HG03066 (cell line): ENCODE data around the gene RNU1-1.
"Not testable (repeated sequence)": the region's sequence is repeated elsewhere in the genome, so short reads cannot be mapped to it uniquely, and the experiment has no call there.

Experiments used
- ATAC-seq: cut with Tn5 transposase; IDR thresholded peaks from one replicate; pipeline ENCODE4 v1.9.1; 2021; ENCODE audit warnings: low read depth; ENCODE audit not compliant: unreplicated experiment

RNU1-1 gene

GRCh38 chr1:16525769-16526168, 11.7 kb upstream of the RNU1-1 start:
- not testable (repeated sequence) for ATAC-seq

GRCh38 chr1:16521679-16522078, 7.6 kb upstream of the RNU1-1 start:
- not testable (repeated sequence) for ATAC-seq

GRCh38 chr1:16521288-16521583, 7.2 kb upstream of the RNU1-1 start:
- no peak for ATAC-seq

- not testable (repeated sequence) for ATAC-seq
Measured at GRCh38 chr1:16520435-16521287, 6.6 kb upstream of the RNU1-1 start.

DNA sequence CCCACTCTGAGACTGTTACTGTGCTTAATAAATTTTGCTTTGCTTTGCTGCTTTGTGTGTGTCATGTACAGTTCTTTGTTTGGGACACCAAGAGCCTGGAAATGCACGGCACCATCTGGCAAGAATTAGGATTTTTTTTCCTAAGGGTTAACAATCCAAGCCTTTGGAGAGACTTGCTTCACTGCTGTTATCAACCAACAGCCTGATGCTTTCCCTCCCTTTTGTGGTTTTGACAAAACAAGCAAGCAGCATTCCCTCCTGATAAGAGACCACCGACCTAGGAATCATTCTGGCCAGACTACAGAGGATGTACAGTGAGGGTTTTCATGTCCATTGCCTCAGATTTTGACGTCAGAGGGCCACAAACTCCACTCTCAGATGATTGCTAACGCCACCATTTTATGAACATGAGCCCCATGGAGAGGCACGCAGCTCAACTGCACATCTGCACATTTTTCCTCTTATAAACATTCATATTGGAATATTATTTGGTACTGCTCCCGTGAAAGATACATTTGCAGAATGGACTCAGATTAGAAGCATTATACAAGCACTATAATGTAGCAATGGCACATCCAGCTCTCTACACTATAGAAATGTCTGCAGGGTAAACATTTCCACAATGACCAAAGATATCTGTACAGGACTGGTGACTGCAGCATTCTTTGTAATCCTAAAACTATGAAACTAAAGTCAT, 5.3 kb upstream of the RNU1-1 start:
- ATAC-seq: not testable (repeated sequence)

DNA sequence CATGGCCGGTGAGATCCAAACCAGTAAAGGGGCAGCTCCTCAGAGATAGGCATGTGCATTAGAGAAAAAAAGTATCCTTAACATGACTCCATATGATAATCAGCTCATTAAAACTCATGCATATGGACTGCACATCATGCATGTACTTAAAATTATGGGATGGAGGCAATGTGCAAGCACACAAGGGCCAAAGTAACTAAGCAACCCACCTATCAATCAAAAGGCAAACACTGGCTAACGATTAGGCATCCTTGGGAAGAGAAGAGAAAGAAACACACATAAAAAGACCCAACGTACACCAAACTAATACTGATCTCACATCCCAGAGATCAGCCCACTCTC, 4.8 kb upstream of the RNU1-1 start:
- ATAC-seq: not testable (repeated sequence)

DNA sequence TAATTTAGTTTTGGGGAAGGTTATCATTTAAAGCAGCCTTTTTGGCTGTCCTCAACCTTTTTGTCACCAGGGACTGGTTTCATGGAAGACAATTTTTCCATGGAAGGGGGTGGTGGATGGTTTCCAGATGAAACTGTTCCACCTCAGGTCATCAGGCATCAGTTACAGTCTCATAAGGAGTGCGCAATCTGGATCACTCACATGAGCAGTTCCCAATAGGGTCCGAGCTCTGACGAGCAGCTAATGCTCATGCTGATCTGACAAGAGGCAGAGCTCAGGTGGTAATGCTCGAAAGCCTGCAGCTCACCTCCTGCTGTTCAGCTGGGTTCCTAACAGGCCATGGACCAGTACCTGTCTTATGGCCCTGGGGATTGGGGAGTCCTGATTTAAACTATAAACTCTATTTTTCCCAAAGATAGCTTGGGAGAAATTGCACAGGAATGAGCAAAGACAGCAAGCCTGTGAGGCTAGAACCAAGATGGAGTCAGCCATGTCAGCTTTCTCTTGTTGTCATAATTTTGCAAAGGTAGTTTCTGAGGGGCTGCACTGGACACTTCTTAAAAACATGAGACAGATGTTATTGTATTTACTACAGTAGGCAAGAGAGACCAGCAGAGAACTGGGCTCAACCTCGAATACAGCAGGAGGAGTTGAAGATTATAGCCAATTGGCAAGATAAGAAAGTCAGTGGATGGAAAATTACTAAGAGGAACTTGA, 2.8 kb upstream of the RNU1-1 start:
- ATAC-seq: not testable (repeated sequence)

DNA sequence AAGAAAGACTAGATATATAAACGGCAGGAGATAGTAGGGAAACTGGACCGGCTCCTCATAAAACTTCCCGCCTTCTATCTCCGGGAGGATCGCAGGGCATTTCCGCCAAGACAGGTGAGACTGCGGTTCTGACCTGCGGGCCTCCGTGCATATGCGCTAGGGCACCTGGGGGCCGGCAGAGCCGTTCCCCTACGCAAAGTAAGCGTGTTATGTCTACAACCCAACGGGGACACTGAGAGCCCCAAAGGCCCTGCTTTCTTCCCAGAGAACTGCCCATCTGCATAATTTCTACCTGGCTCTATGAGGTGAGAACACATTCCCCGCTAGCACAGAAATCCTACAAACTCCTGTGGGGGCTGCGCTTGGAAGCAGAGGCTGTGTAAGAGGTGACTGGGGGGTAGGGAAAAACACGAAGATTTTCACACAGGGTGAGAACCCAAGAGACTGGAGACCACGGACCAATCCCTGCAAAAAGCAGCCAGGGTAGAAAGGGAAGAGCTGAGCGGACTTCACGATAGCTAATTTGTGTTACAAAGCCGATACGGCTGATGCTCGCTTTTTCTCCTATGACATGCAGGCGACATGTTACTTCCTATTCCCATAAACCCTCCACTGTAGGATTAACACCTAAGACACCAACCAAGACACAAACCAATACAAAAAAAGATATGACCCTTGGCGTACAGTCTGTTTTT, 526 bp downstream of the RNU1-1 start:
- ATAC-seq: peak; percentile 75

- not testable (repeated sequence) for ATAC-seq
Measured at GRCh38 chr1:16512624-16513411, 1.3 kb downstream of the RNU1-1 start.

DNA sequence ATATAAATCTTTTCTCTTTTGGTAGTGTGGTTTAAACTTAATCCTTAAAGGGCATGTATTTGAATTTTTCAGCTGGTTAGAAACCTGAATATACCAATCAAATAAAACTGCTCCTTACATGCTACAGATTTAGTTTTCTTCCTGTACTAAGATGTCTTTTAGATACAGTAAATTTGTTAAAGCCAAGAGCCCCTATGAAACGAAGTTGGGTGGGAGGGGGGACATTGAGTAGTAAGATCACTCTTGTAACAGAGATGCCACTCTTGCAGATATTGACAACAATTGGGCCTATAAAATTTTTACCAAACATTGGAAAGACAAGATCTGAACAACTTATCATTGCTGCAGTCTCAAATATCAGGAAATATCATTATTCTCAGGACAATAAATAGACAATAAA, 2.2 kb downstream of the RNU1-1 start:
- ATAC-seq: not testable (repeated sequence)

DNA sequence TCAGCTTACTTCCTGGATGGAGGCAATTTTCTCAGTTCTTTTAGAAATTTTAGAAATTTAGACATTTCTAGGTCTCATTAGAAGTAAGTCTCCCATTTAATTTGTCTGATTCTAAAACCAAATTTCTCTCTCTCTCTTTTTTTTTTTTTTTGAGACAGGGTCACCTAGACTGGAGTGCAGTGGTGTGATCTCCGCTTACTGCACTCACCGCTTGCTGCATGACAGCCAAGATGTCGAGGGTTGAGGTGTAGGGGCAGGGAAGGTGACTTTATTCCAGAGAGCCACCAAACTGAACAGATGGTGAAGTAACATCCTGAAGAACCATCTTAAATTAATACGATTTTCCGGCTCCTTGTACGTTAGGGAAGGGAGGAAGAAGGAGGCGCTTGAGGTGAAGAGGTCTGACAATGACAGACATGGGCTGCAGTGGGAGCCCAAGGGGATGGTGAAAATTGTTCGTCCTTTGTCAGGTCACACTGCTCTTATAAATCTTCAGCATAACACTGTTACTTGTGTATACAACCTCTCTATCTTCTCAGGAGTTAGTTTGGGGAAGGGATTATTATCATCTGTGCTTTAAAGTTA, 5.1 kb downstream of the RNU1-1 start:
- not testable (repeated sequence) for ATAC-seq

DNA sequence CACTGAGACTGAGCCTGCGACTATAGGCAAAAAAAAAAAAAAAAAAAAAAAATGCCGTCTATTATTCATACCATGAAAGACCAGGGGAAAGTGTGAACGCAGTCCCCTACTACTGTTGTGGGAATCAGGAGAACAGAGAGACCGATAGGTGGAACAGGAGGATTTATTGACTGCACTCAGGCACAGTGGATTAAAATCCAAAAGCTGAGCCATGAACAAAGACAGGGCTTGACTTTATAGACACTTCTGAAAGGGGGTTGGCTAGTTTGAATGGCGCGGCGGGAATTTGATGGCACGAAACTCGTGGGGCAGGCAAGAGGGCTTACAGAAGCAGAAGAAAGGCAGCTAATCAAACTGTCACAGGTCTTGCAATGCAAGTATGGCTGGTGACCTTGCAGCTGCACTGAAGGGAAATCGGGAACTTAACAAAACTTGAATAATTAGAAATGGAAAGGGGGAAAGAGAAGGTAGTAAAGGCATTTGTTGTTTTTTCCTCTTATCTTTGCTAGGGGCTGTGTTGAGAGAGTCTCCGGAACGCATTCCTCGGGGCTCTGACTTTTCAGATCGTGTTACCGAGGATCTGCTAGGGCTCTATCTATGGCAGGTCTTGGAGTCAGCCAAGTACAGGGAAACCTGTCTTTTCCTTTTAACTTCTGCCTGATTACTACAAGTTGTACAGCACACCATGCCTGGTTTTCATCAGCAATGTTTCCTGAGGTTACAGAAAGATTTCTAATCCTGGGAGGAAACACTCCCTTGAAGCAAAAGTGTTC, 7.5 kb downstream of the RNU1-1 start:
- not testable (repeated sequence) for ATAC-seq

DNA sequence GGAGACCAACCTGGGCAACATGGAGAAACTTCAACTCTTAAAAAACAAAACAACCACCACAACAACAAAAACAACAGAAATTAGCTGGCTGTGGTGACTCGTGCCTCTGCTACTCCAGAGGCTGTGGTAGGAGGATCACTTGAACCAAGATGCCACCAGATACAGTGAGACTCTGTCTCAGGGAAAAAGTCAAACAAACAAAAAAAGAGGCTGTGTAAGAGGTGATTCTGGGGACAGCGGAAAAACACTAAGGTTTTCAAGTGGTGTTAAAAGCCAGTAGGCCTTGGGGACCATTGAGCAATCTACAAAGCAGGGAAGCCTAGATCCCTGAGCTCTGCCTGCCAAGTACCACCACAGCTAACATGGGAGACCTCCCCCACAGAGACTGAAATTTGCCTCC, 8.2 kb downstream of the RNU1-1 start:
- ATAC-seq: not testable (repeated sequence)

- no peak for ATAC-seq
Measured at GRCh38 chr1:16503494-16503893, 10.6 kb downstream of the RNU1-1 start.

GRCh38 chr1:16501446-16501845, 12.6 kb downstream of the RNU1-1 start:
- not testable (repeated sequence) for ATAC-seq

DNA sequence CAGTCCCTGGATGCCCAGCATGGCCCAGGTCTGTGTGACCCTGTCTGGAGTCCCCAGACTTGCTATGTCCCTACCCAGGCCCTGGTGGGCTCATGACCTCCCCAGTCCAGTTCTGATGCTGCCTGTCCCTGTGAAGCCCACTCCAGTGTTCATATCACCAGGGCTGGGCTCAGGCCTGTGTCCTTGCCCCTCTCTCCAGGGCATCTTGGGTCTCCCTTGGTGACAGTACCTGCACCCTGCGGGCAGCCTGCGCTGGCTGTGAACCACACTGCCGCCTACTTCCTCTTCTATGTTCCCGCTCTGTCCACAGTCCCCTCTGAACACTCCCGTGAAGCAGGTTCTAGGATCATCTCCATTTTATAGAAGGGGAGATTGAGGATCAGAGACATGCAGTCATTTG, 13.1 kb downstream of the RNU1-1 start:
- ATAC-seq: not testable (repeated sequence)

DNA sequence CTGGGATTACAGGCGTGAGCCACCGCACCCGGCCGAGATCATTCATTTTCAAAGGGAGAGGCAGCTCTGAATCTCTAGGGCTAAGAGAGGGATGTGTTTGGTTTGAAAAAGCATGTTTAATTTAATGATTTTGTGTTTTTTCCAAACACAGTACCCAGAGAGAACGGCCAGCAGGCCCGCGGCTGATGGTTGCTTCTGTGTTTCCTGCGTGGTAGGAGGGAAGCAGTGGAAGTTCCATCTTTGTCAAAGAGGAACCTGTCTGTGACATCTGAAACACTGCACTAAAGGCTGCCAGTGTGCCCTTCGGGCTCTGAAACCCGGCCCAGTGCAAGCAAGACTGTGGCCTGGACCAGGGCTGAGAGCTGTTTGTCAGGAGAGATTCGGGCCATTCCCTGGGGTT, 13.6 kb downstream of the RNU1-1 start:
- not testable (repeated sequence) for ATAC-seq

DNA sequence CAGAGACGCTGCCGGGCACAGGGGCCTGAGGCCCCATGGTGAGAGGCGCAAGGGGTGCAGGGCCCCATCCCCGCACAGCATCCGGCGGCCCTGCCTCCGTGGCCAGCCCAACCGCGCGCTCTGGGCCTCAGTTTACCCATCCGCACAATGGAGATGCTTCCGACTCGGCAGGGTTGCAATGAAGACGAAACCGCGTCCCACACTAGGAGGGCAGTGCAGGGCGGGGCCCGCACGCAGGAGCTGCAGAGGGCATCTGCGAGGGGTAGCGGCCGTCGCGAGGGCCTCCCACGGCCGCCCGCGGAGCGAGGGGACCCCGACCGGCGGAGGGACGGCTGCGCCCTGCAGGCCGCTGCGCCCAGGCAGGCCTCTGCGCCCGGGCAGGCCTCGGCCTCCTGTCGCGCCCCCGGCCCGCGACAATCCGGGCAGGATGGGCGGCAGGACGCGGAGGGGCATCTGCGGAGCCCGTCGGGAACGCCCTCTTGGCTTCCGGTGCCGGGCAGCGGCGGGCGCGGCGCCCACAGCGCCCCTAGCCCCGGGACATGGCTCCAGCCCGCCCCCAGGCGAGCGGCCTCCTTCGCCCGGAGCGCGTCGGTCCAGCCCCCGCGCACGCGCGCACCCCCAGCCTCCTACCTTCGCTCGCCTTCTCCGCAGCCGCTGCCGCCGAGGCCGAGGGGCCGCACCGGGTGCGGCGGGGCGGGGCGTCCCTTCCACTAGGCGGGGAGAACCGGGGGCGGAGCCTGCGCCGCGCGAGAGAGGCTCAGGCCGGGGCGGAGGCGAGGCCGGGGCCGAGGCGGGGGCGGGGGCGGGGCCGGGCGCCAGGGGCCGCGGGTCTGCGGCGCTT, 15.3 kb downstream of the RNU1-1 start:
- ATAC-seq: peak; percentile 78
